Hepatocyte (in vitro differentiated cells): Measurements from ENCODE around the gene SYNJ1.

Experiments
- EZH2 ChIP-seq: fragments of 200-600 bp; sonication (generic); IDR thresholded peaks from 2 replicates; pipeline ENCODE4 v1.6.1; 2016; ENCODE audit warnings: antibody characterized with exemption, mild to moderate bottlenecking, borderline replicate concordance
- EZH2phosphoT487 ChIP-seq: fragments of 200-600 bp; sonication (generic); IDR thresholded peaks from one replicate; pipeline ENCODE4 v1.6.1; 2018; ENCODE audit warnings: antibody characterized with exemption, mild to moderate bottlenecking, low read depth, moderate library complexity; ENCODE audit not compliant: unreplicated experiment, severe bottlenecking
- TF ChIP-seq, protein P1 (sequence below): fragments of 200-600 bp; sonication (generic); IDR thresholded peaks from 2 replicates; pipeline ENCODE4 v1.5.1; 2016; ENCODE audit warnings: antibody characterized with exemption, mild to moderate bottlenecking; ENCODE audit not compliant: poor library complexity

DNA sequence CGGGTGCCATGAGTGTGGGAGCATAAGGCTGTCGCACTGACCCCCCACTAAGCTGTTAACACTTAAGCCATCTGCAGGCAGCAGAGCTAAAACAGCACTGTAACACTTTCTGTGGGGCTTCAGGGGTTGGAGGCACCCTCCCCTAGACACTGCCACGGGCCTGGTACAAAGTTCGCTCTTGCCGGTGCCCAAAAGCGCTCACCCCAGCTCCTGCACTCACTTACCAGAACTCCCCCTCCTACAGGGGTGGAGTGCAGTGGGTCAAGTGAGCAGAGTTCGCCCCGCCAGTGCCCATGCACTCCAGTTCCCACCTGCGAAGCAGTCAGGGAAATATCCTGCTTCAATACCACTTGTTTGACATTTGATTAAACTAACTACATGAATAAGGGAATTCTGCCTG lies 69.3 kb downstream of the SYNJ1 start:
- TF ChIP-seq, protein P1, sequence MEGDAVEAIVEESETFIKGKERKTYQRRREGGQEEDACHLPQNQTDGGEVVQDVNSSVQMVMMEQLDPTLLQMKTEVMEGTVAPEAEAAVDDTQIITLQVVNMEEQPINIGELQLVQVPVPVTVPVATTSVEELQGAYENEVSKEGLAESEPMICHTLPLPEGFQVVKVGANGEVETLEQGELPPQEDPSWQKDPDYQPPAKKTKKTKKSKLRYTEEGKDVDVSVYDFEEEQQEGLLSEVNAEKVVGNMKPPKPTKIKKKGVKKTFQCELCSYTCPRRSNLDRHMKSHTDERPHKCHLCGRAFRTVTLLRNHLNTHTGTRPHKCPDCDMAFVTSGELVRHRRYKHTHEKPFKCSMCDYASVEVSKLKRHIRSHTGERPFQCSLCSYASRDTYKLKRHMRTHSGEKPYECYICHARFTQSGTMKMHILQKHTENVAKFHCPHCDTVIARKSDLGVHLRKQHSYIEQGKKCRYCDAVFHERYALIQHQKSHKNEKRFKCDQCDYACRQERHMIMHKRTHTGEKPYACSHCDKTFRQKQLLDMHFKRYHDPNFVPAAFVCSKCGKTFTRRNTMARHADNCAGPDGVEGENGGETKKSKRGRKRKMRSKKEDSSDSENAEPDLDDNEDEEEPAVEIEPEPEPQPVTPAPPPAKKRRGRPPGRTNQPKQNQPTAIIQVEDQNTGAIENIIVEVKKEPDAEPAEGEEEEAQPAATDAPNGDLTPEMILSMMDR: no peak
- TF ChIP-seq EZH2 (no peak), EZH2phosphoT487 (no peak)
